Anterior cingulate cortex (tissue), 58 donors: Measurements from ENCODE around the gene SCP2D1.

Experiments used
- DNase-seq, 58 donors: peaks; one replicate each; lab custom pipeline; 2025; lab: John Stamatoyannopoulos, UW

Gene SCP2D1

DNA sequence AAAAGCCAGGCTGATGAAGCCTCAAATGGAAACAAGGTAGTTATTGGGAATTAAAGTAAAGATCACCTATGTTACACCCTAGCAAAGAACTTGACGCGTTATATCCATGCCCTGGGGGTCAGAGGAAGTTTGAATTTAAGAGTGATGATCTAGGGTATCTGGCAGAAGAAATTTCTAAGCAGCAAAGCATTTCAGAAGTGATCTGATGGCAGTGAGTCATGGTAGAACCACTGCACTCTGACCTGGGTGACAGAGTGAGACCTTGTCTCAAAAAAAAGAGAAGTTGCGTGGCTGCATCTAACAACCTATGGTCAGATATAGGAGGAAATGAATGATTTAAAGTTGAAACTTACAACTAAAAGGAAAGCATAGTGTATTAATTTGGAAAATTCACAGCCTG is 45.2 kb downstream of the SCP2D1 start:
- no peak for DNase-seq
